ENCODE data around the gene WHRN.

GRCh38 chr9:114399381-114399780 lies 105.9 kb downstream of the WHRN start:
- no peak for TF ChIP-seq POLR2AphosphoS5 (IDR thresholded peaks at IDR 0.05; ENCODE audit: low read depth, low read length)
- TF ChIP-seq SIN3A (IDR thresholded peaks at IDR 0.05; ENCODE audit: borderline replicate concordance, insufficient read depth, low read length), result no peak
